K562 (cell line): ENCODE measurements around the gene ZKSCAN8. TPM values are rescaled to one million over a fixed set of nuclear protein-coding genes. Genes with fewer than 3 reads are reported as not detected.

ENCODE experiments used
- ATAC-seq: fragments of 200-7000 bp; cut with Tn5 transposase; 3 replicates; pipeline ENCODE4 v1.9.1; 2020; ENCODE audit warnings: moderate library complexity
- BruUV-seq: library from RNA; stranded (reverse); fragments of 400-500 nt; replicated peaks from 2 replicates; lab custom pipeline; 2021; lab: Mats Ljungman, UMichigan
- CTCF ChIA-PET: fragments of 300-600 bp; formaldehyde crosslinking; extraction: SDS; loops from one replicate; lab custom pipeline; 2021; ENCODE audit warnings: low intra/inter-chr PET ratio; lab: Yijun Ruan, JAX
- POLR2A ChIA-PET: fragments of 300-600, 350-650 bp; sonication (Branson Sonifier 250); formaldehyde crosslinking; extraction: SDS; loops from one replicate; lab custom pipeline; 2021; ENCODE audit warnings: antibody characterized with exemption, inconsistent platforms; lab: Yijun Ruan, JAX
- DNase-seq, 4 experiments: peaks; one replicate each; pipeline versions ENCODE4 v3.0.0 to v3.0.0-alpha.2; 2011 to 2018; ENCODE audit warnings: low spot score in 3 of 4, mixed read lengths in 3 of 4; ENCODE audit errors: extremely low read depth in 1 of 4
- FAIRE-seq: peaks from 2 replicates; lab custom pipeline; 2011; peaks lifted over from hg19 to GRCh38; lab: Jason Lieb, UNC
- H2AFZ ChIP-seq: 2 replicates; pipeline ENCODE4 v1.6.0; 2011; ENCODE audit warnings: low read depth, low read length, control low read depth, inconsistent platforms
- H3K27ac ChIP-seq: fragments of 200-600 bp; 3 replicates; pipeline ENCODE4 v1.8.0; 2011; ENCODE audit warnings: low read depth, mild to moderate bottlenecking, control low read depth, inconsistent platforms, low read length, moderate library complexity, mixed read lengths; ENCODE audit errors: extremely low read depth
- H3K27me3 ChIP-seq, 2 experiments: fragments of 300-600 bp in 1 of 2; 2 replicates in 1 of 2; 3 replicates in 1 of 2; pipeline versions ENCODE4 v1.6.0 to v1.8.0; 2011; ENCODE audit warnings: inconsistent platforms in 2 of 2, low read length in 2 of 2, mild to moderate bottlenecking in 1 of 2, mixed read lengths in 1 of 2, moderate library complexity in 1 of 2; ENCODE audit not compliant: control insufficient read depth in 2 of 2, insufficient read depth in 2 of 2
- H3K36me3 ChIP-seq: fragments of 300-600 bp; 3 replicates; pipeline ENCODE4 v1.8.0; 2011; ENCODE audit warnings: mild to moderate bottlenecking, low read length, inconsistent platforms; ENCODE audit not compliant: control insufficient read depth, insufficient read depth
- H3K4me1 ChIP-seq, 2 experiments: fragments of 200-600 bp in 1 of 2; replicated peaks in 1 of 2; 2 replicates in 1 of 2; 3 replicates in 1 of 2; pipeline versions ENCODE4 v1.5.1 to v1.8.0; 2011; ENCODE audit warnings: inconsistent platforms in 2 of 2, low read length in 2 of 2, mild to moderate bottlenecking in 1 of 2, mixed read lengths in 1 of 2, moderate library complexity in 1 of 2; ENCODE audit not compliant: control insufficient read depth in 2 of 2, insufficient read depth in 2 of 2
- H3K4me2 ChIP-seq: 2 replicates; pipeline ENCODE4 v1.6.1; 2011; ENCODE audit warnings: low read length, control low read depth, inconsistent platforms, mixed read lengths; ENCODE audit not compliant: insufficient read depth
- H3K4me3 ChIP-seq: fragments of 200-600 bp; sonication (generic), shearing (Covaris generic); 2 replicates; pipeline ENCODE4 v1.5.1; 2016; ENCODE audit warnings: control low read depth, inconsistent platforms
- H3K79me2 ChIP-seq: fragments of 200-600 bp; 3 replicates; pipeline ENCODE4 v1.8.0; 2011; ENCODE audit warnings: low read length, inconsistent platforms; ENCODE audit not compliant: control insufficient read depth, insufficient read depth
- H3K9ac ChIP-seq, 2 experiments: 2 replicates each; pipeline versions ENCODE4 v1.6.0 to v1.6.1; 2011; ENCODE audit warnings: low read depth in 2 of 2, low read length in 2 of 2, control low read depth in 1 of 2, inconsistent platforms in 1 of 2, mild to moderate bottlenecking in 1 of 2, mixed read lengths in 1 of 2; ENCODE audit not compliant: insufficient read depth in 1 of 2
- H3K9me1 ChIP-seq: one replicate; pipeline ENCODE4 v1.6.0; 2011; ENCODE audit warnings: inconsistent platforms, mild to moderate bottlenecking, low read length, moderate library complexity; ENCODE audit not compliant: control insufficient read depth, insufficient read depth
- H3K9me3 ChIP-seq: replicated peaks from 2 replicates; pipeline ENCODE4 v1.5.1; 2011; ENCODE audit warnings: low read depth, low read length, inconsistent platforms; ENCODE audit not compliant: control insufficient read depth, insufficient read depth
- H4K20me1 ChIP-seq: replicated peaks from 2 replicates; pipeline ENCODE4 v1.6.1; 2011; ENCODE audit warnings: low read length, inconsistent platforms, mixed read lengths; ENCODE audit not compliant: control insufficient read depth, insufficient read depth
- ADNP ChIP-seq: fragments of 200-800 bp; sonication (Bioruptor generic); IDR thresholded peaks from 2 replicates; pipeline ENCODE4 v1.6.1; 2016; ENCODE audit warnings: missing genetic modification characterization, missing compliant biosample characterization
- C11orf30 ChIP-seq: fragments of 450-650 bp; IDR thresholded peaks from 2 replicates; pipeline ENCODE4 v1.6.1; 2016; ENCODE audit warnings: low read depth, mild to moderate bottlenecking
- MAFG ChIP-seq: fragments of 450-650 bp; conservative IDR thresholded peaks from 2 replicates; pipeline ENCODE4 v1.6.1; 2016; ENCODE audit warnings: missing genetic modification characterization, missing compliant biosample characterization
- NFRKB ChIP-seq: fragments of 450-650 bp; IDR thresholded peaks from 2 replicates; pipeline ENCODE4 v1.6.1; 2016; ENCODE audit warnings: low read depth
- TRIM28 ChIP-seq: fragments of 450-650 bp; IDR thresholded peaks from 2 replicates; pipeline ENCODE4 v1.6.1; 2017
- ZKSCAN1 ChIP-seq: fragments of 150-350 bp; IDR thresholded peaks from 2 replicates; pipeline ENCODE4 v1.6.1; 2016; ENCODE audit warnings: low read depth, low read length
- ZNF316 ChIP-seq: fragments of 450-650 bp; IDR thresholded peaks from 2 replicates; pipeline ENCODE4 v1.6.1; 2016
- ZNF41 ChIP-seq: fragments of 250-450 bp; sonication (Bioruptor Pico); conservative IDR thresholded peaks from 2 replicates; pipeline ENCODE4 v1.4.0; 2020; ENCODE audit warnings: mild to moderate bottlenecking
- WGBS: fragments of 100-300 bp; shearing (Covaris generic); methylation state at CpG from one replicate; pipeline ENCODE4 v1.1.6; 2016; ENCODE audit warnings: low coverage, mixed read lengths; ENCODE audit not compliant: insufficient coverage; ENCODE audit errors: missing lambda C conversion rate; 5-methylcytosine and 5-hydroxymethylcytosine counted together
- in situ Hi-C: fragments of 300-500 bp; cut with MboI; formaldehyde crosslinking; loops from 4 replicates; pipeline ENCODE4 v1.15.0; 2018; ENCODE audit warnings: inconsistent platforms, mixed read lengths
- intact Hi-C: fragments of 100-400 bp; cut with micrococcal nuclease; formaldehyde crosslinking; loops from 2 replicates; pipeline ENCODE4 v1.14.2; 2022
- polyA plus RNA-seq, 8 experiments: library from polyadenylated mRNA; depleted of rRNA in 4 of 8; stranded (reverse) in 5 of 8; unstranded in 3 of 8; fragments of >200 nt; fragmentation: Nextera tagmentation in 2 of 8; fragmentation: Illumina TruSeq in 1 of 8; extraction: Ambion mirVana in 2 of 8; extraction: Trizol in 1 of 8; gene quantifications; 2 replicates each; pipeline versions ENCODE4 v1.2.1 to v1.2.3, GENCODE V29; 2011 to 2014; ENCODE audit warnings: inconsistent platforms in 1 of 8, missing spikeins in 1 of 8
- total RNA-seq, 7 experiments: library from RNA; depleted of rRNA in 6 of 7; stranded (reverse); fragments of >200 nt in 6 of 7; fragmentation: Illumina TruSeq in 2 of 7; extraction: Trizol in 2 of 7; gene quantifications; 2 replicates each; pipeline versions ENCODE4 v1.2.1 to v1.2.3, GENCODE V29; 2011 to 2021; ENCODE audit warnings: low replicate concordance in 1 of 7

Gene ZKSCAN8
- total and polyA plus RNA-seq, 9 of the 15 experiments (the other 6 are each of a cell fraction or from before 2014, with no cell fraction given): 3.3 to 37.7 (median 21.7) TPM

DNA sequence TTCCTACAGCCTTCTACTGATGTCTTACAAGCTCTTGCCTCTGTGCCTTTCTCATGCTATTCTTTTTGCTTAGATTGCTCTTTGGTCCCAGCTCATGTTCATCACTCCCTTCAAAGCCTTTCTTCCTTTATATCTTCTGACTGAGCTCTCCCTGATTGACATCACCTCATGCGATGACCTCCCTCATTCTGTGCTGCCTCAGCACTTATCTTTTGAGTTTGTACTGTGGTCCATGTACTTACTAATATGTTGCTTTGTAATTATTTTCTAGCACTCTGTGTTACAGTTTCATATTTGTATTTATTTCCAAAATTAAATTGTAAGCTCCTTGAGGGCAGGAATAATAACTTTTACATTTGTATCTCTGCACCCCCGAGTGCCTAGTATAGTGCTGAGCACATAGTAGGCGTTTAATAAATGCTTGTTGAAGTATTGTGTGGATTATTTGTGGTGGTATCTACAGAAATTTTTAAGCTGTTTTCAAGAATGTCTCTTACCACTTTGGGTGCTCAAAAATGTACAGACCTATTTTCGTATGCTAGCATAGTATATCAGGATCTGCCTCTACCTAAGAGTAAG lies 17.4 kb downstream of the ZKSCAN8 start:
- DNase-seq (no peak), ATAC-seq (no peak), FAIRE-seq (no peak)
- H3K27ac ChIP-seq: no peak overlapping the region
- H3K4me2 ChIP-seq: no peak overlapping the region
- WGBS: 88% methylated on average over 4 of the region's 4 CpGs
- H3K36me3 ChIP-seq: peaks cover 42% of the 10 kb centered on the region
- BruUV-seq: no TSS peak
- no peaks in the 10 kb centered on the region for H3K79me2 ChIP-seq
- H3K4me3 ChIP-seq: no peak overlapping the region
- peaks cover 5 to 8% of the 10 kb centered on the region in 2 experiments for H3K4me1 ChIP-seq
- no peaks in the 10 kb centered on the region for H3K9me1 ChIP-seq
- no peaks in the 10 kb centered on the region for H4K20me1 ChIP-seq
- ChIA-PET CTCF (no interaction called here), POLR2A (interaction anchor here (1.0 to 1.3 kb wide), 3 partner anchors 12 to 18 kb away, joined by 3 to 12 read pairs (median 3); partner anchors contain the start of gene ZKSCAN8)
- no peak for TF ChIP-seq ZNF41 (CRISPR knock-in tag)
- TF ChIP-seq MAFG (tag): peak; percentile 32; the same call in 1 of the 2 replicates
- TF ChIP-seq NFRKB: no peak
- peak; percentile 67 for TF ChIP-seq TRIM28
- peak; percentile 26; the same call in 1 of the 2 replicates for TF ChIP-seq C11orf30
- TF ChIP-seq ZNF316: peak; percentile 78
- TF ChIP-seq ZKSCAN1: peak; percentile 96
- TF ChIP-seq ADNP: peak; percentile 62; the same call in 1 of the 2 replicates
- no peaks in the 10 kb centered on the region for H3K27me3 ChIP-seq
- intact Hi-C loops: no loop called here
- no peak overlapping the region for H3K9ac ChIP-seq
- H2AFZ ChIP-seq: no peak overlapping the region
- in situ Hi-C loops: no loop called here
- H3K9me3 ChIP-seq: 0 out of 2 replicates have a peak, but pooled peaks cover 4% of the 10 kb centered on the region
